MM.1S (cell line): ENCODE data around the gene DHRS12.

Source experiments
- EZH2phosphoT487 ChIP-seq: fragments of 300-600 bp; sonication (generic); IDR thresholded peaks from 2 replicates; pipeline ENCODE4 v1.6.1; 2018; ENCODE audit warnings: antibody characterized with exemption, low read length
- TF ChIP-seq, protein P1 (sequence below): fragments of 300-600 bp; sonication (generic); IDR thresholded peaks from 2 replicates; pipeline ENCODE4 v1.5.1; 2016; ENCODE audit warnings: antibody characterized with exemption, low read length, mixed read lengths

DNA sequence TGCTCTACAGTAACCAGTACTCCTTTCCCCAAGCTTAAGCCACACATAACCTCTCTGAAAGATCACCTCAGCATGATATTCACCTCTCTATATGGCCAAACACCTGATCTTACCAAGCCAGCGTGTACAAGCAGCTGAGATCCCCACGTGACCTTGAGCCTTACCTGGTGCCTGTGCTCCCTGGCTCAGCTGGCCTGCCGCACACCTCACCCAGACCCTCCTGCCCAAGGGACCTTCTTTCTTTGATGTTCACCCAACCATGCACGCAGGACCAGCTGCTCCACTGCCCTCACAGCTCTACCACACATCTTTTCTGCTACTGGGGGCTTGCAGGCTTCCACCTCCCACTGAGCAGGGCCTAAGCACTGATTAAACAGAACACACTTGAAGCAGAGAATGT, 9.0 kb downstream of the DHRS12 start:
- TF ChIP-seq, protein P1, sequence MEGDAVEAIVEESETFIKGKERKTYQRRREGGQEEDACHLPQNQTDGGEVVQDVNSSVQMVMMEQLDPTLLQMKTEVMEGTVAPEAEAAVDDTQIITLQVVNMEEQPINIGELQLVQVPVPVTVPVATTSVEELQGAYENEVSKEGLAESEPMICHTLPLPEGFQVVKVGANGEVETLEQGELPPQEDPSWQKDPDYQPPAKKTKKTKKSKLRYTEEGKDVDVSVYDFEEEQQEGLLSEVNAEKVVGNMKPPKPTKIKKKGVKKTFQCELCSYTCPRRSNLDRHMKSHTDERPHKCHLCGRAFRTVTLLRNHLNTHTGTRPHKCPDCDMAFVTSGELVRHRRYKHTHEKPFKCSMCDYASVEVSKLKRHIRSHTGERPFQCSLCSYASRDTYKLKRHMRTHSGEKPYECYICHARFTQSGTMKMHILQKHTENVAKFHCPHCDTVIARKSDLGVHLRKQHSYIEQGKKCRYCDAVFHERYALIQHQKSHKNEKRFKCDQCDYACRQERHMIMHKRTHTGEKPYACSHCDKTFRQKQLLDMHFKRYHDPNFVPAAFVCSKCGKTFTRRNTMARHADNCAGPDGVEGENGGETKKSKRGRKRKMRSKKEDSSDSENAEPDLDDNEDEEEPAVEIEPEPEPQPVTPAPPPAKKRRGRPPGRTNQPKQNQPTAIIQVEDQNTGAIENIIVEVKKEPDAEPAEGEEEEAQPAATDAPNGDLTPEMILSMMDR = no peak
- TF ChIP-seq EZH2phosphoT487 = no peak
